Spleen (tissue), 7 donors: ENCODE measurements around the gene MPP1.

ENCODE experiments used
- POLR2AphosphoS5 ChIP-seq, 3 donors: sonication (generic); formaldehyde crosslinking; IDR thresholded peaks; one replicate each; pipeline ENCODE4 v1.5.1; 2017; ENCODE audit warnings: antibody characterized with exemption in 3 of 3
- TF ChIP-seq, protein P1 (sequence below), 11 experiments: fragments of 200-600 bp in 7 of 11; fragments of 450-650 bp in 4 of 11; sonication (generic) in 4 of 11; IDR thresholded peaks in 8 of 11; conservative IDR thresholded peaks in 3 of 11; 1 replicate in 7 of 11; 2 replicates in 4 of 11; pipeline versions ENCODE4 v1.4.0 to v1.8.0; 2016 to 2021; ENCODE audit warnings: antibody characterized with exemption in 11 of 11, inconsistent platforms in 4 of 11, mild to moderate bottlenecking in 1 of 11
- donor health status: DM: no; HTN: no; CAD: no; lungs with moderate emphysema.
- donor health status: DM: no; HTN: no; CAD: no.
- donor health status: DM: no; HTN: no; CAD: no.

DNA sequence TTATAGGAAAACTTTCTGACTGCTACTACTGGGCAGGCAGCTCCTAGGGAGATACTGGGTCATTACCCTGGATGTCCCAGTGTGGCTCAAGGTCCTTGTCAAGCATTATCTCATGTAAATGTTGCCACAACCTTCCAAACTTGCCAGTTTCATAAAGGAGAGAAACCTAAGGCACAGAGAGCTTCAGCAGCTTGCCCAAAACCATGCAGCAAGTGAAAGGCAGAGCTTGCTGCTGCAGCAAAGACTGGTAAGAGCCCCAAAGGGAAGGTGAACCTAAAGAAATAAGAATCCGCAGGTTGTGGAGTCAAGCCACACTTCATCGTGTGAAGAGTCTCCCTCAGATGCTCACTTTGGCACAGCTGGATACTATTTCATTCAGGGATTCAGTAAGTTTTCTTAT, 2.3 kb downstream of the MPP1 start:
- no peak for TF ChIP-seq POLR2AphosphoS5 (IDR thresholded peaks at IDR 0.05)
- TF ChIP-seq, protein P1, sequence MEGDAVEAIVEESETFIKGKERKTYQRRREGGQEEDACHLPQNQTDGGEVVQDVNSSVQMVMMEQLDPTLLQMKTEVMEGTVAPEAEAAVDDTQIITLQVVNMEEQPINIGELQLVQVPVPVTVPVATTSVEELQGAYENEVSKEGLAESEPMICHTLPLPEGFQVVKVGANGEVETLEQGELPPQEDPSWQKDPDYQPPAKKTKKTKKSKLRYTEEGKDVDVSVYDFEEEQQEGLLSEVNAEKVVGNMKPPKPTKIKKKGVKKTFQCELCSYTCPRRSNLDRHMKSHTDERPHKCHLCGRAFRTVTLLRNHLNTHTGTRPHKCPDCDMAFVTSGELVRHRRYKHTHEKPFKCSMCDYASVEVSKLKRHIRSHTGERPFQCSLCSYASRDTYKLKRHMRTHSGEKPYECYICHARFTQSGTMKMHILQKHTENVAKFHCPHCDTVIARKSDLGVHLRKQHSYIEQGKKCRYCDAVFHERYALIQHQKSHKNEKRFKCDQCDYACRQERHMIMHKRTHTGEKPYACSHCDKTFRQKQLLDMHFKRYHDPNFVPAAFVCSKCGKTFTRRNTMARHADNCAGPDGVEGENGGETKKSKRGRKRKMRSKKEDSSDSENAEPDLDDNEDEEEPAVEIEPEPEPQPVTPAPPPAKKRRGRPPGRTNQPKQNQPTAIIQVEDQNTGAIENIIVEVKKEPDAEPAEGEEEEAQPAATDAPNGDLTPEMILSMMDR (IDR thresholded peaks at IDR 0.05 in 8 of 11, conservative IDR thresholded peaks at IDR 0.05 in 3 of 11) = no peak
